ENCODE data around the gene PAPLN. TPM values are rescaled to one million over a fixed set of nuclear protein-coding genes. Genes with fewer than 3 reads are reported as not detected.
A peak's percentile ranks its signal among the peaks of the same experiment; 100 is the strongest.

PAPLN gene
- total RNA-seq, 1 donor from 2014 or later, result 12.7 TPM

DNA sequence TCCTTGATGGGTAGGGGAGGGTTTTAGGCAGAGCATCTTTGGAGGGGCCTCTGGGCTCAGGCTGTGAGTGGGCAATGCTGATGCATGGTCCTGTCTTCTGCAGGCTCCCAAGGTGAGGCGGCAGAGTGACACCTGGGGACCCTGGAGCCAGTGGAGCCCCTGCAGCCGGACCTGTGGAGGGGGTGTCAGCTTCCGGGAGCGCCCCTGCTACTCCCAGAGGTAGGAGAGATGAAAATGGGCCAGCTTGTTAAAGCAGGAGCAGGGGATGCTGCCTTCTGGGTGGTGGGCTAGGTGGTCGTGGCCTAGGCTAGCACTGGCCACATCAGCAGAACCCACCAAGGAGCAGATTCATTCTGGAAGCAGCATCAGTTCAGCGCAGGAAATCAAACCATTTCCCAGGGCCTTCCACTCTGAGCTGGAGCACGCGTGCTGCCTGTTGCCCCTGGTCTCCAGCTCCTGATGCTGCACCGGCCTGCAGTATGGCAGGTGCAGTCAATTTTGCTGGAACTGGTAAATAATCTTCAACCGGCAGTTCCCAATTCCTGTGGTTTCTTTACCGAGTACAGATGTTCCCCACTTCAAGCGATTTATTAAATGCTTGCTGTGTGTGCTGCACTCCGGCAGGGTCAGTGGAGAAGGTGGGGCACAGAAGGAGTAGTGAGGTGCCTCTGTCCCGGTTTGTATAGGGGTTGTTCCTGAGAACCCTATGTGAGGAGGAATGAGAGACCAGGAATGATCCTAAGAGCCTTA, 7.4 kb downstream of the PAPLN start:
- DNase-seq (ENCODE audit: low read depth), result no peak
- H3K4me3 ChIP-seq (ENCODE audit: low read depth, low read length), result no peak overlapping the region
- TF ChIP-seq, protein P1, sequence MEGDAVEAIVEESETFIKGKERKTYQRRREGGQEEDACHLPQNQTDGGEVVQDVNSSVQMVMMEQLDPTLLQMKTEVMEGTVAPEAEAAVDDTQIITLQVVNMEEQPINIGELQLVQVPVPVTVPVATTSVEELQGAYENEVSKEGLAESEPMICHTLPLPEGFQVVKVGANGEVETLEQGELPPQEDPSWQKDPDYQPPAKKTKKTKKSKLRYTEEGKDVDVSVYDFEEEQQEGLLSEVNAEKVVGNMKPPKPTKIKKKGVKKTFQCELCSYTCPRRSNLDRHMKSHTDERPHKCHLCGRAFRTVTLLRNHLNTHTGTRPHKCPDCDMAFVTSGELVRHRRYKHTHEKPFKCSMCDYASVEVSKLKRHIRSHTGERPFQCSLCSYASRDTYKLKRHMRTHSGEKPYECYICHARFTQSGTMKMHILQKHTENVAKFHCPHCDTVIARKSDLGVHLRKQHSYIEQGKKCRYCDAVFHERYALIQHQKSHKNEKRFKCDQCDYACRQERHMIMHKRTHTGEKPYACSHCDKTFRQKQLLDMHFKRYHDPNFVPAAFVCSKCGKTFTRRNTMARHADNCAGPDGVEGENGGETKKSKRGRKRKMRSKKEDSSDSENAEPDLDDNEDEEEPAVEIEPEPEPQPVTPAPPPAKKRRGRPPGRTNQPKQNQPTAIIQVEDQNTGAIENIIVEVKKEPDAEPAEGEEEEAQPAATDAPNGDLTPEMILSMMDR (conservative IDR thresholded peaks at IDR 0.05; ENCODE audit: low read depth, low read length), result no peak

DNA sequence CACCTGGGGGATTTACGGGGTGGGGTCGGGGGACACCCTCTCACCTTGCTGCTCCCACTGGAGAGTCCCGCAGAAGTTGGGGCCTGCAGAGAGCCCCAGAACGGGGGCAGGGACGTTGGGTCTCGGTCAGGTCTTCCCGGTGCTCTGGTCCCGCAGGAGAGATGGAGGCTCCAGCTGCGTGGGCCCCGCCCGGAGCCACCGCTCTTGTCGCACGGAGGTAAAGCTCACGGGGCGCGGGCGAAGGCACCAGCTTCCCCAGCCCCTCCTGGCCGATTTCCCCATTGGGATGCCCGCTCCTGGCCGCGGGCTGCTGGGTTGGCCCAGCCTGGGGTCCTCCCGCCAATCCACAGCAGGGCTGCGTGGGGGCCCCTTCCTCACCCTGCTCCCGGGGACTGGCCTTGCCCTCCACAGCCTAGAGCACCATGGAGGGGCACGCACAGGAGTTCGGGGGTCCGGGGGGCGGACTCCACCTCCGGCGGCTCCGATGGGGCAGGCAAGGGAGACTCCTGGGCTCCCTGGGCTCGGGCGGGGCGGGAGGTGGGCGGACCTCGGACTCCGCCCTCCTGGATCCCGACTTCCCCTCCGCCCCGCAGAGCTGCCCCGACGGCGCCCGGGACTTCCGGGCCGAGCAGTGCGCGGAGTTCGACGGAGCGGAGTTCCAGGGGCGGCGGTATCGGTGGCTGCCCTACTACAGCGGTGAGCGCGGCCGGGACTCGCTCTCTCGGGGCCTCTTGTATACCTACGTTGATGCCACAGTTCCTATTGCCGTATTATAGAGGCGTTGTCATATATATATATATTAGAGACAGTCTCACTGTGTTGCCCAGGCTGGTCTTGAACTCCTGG, 8.4 kb downstream of the PAPLN start:
- TF ChIP-seq, protein P1 (conservative IDR thresholded peaks at IDR 0.05; ENCODE audit: low read depth, low read length), result no peak
- H3K4me3 ChIP-seq (ENCODE audit: low read depth, low read length), result peak overlapping the region; percentile 44
- DNase-seq (ENCODE audit: low read depth), result no peak

GRCh38 chr14:73246387-73247150, 9.3 kb downstream of the PAPLN start:
- DNase-seq (ENCODE audit: low read depth), result no peak
- peak overlapping the region; percentile 44 for H3K4me3 ChIP-seq (ENCODE audit: low read depth, low read length)
- TF ChIP-seq, protein P1 (conservative IDR thresholded peaks at IDR 0.05; ENCODE audit: low read depth, low read length), result no peak

DNA sequence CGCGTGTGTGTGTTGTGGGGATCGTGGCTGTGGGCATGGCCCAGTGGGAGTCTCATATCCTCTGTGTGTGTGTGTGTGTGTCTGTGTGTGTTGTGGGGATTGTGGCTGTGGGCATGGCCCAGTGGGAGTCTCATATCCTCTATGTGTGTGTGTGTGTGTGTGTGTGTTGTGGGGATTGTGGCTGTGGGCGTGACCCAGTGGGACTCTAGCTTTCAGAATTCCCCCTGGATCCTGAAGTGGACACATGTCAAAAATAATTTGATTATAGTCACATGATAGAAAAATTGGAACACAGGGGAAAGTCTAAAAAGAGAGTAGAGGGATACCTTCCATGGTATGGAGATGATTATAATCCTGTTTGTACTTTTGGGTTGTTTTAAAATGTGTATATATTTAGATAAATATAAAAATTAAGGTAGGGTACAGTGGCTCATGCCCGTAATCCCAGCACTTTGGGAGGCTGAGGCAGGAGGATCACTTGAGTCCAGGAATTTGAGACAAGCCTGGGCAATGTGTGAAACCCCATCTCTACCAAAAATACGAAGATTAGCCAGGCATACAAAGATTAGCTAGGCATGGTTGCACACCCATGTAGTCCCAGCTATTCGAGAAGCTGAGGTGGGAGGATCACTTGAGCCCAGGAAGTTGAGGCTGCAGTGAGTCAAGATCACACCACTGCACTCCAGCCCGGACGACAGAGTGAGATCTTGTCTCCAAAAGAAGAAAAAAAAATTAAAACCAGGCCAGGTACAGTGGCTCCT, 11.0 kb downstream of the PAPLN start:
- no peak for DNase-seq (ENCODE audit: low read depth)
- H3K4me3 ChIP-seq (ENCODE audit: low read depth, low read length), result no peak overlapping the region
- TF ChIP-seq, protein P1 (conservative IDR thresholded peaks at IDR 0.05; ENCODE audit: low read depth, low read length), result no peak

GRCh38 chr14:73249108-73249507, 11.8 kb downstream of the PAPLN start:
- DNase-seq (ENCODE audit: low read depth), result no peak
- H3K4me3 ChIP-seq (ENCODE audit: low read depth, low read length), result no peak overlapping the region
- TF ChIP-seq, protein P1 (conservative IDR thresholded peaks at IDR 0.05; ENCODE audit: low read depth, low read length), result no peak

Measured in epithelial cell of proximal tubule (primary cell).